ENCODE data around the gene ECT2. TPM values are rescaled to one million over a fixed set of nuclear protein-coding genes. Genes with fewer than 3 reads are reported as not detected.
"Not testable (repeated sequence)": the region's sequence is repeated elsewhere in the genome, so short reads cannot be mapped to it uniquely, and the experiment has no call there.

Gene ECT2
- total and polyA plus RNA-seq, 7 experiments from 2014 or later = 1.3 to 41.2 (median 1.9) TPM

DNA sequence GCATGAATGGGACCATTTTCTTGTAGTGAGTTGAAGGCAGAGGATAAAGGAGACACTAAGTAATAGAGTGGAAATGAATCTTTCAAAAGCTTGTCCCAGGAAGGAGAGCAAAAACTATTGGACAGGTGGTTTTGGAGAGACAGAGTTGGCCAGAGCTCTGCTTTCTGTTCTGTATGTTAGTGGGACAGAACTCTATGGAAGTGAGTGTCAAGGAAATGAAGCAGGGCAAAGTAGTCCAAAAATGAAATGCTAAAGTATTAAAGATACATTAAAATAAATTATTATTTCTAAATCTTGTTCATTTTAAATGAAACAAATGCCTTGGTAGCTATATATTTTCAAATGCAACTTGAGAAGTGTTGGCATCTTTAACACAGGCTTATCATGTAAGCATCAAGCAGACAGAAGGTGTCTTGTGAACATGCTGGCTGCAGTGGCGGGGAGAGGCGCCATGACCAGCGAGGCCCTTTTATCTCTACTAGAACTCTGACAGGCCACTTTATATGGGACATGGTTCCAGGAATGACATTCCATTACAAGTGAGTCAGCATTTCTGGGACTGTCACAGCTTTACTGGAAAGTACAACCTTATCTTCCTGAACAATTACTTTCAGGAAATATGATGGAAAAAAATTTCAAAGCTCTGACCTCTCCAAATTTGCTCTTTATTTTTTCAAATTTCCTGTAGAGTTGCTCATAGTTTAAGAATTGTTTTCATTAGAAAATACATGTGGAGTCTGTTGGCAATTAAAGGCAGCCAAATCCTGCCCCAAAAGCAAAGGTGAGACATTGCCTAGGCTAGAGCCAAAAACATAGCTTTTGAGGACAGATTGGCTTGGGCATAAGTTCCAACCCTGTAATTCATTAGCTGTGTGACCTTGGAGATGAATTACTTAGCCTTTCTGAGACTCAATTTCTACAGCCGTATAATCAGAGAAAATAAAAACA is 106.5 kb downstream of the ECT2 start:
- no peaks in the 10 kb centered on the region for H3K9me3 ChIP-seq (ENCODE audit: control insufficient read depth in 2 of 3, low read length in 3 of 3)
- no peak for ATAC-seq

DNA sequence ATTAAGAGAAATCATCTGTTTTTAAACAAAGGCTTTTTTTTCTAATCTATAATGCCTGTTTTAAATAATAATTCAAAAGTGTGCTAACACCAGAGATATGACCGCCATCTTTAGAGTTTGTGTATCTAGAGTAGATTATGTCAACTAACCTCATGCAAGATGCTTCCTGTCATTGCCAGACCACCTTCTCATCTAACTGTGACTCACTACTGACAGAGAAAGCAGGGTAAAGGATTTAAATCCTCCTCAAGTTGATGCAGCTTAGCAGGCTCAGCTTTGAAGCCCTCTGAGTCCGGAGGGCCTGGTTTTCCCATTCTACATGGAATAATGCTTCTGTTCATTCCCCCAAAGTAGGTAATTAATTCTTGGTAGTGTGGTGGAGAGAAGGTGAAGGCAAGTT is 108.5 kb downstream of the ECT2 start:
- Histone ChIP-seq H3K36me3 (ENCODE audit: control insufficient read depth in 2 of 3, insufficient read depth in 3 of 3, low read length in 3 of 3) (no peaks in the 10 kb centered on the region), H3K4me3 (ENCODE audit: low read length) (no peak overlapping the region), H3K27me3 (ENCODE audit: control insufficient read depth in 2 of 2, insufficient read depth in 2 of 2, low read length in 2 of 2) (no peaks in the 10 kb centered on the region), H3K9me3 (ENCODE audit: control insufficient read depth in 2 of 3, low read length in 3 of 3) (no peaks in the 10 kb centered on the region), H3K27ac (ENCODE audit: low read depth, low read length) (no peak overlapping the region), H3K4me1 (ENCODE audit: control insufficient read depth in 2 of 2, insufficient read depth in 2 of 2, low read length in 2 of 2) (no peaks in the 10 kb centered on the region)
- DNase-seq (no peak), ATAC-seq (no peak)
- Mint-ChIP-seq H3K27ac (no peak overlapping the region), H3K27me3 (peaks cover 0 to 9% (median 6%) of the 10 kb centered on the region in 5 donors), H3K9me3 (peaks cover 0 to 7% (median 0%) of the 10 kb centered on the region in 11 donors), H3K4me1 (no peaks in the 10 kb centered on the region), H3K4me3 (no peak overlapping the region), H3K36me3 (no peaks in the 10 kb centered on the region)
- CTCF ChIA-PET = no interaction called here
- POLR2A ChIA-PET = no interaction called here
- intact Hi-C loops (cut with micrococcal nuclease) = no loop called here

More for the DNA sequence above, 106.5 kb downstream of the ECT2 start:
- no peaks in the 10 kb centered on the region for H3K36me3 ChIP-seq (ENCODE audit: control insufficient read depth in 2 of 3, insufficient read depth in 3 of 3, low read length in 3 of 3)
- Mint-ChIP-seq H3K9me3 (peaks cover 0 to 5% (median 0%) of the 10 kb centered on the region in 11 donors), H3K36me3 (no peaks in the 10 kb centered on the region), H3K27ac (no peak overlapping the region), H3K27me3 (peaks cover 0 to 9% (median 4%) of the 10 kb centered on the region in 5 donors), H3K4me3 (no peak overlapping the region), H3K4me1 (no peaks in the 10 kb centered on the region)
- ChIA-PET CTCF (no interaction called here), POLR2A (no interaction called here)
- H3K27ac ChIP-seq (ENCODE audit: low read depth, low read length) = no peak overlapping the region
- intact Hi-C loops (cut with micrococcal nuclease) = no loop called here
- DNase-seq = no peak
- H3K27me3 ChIP-seq (ENCODE audit: control insufficient read depth in 2 of 2, insufficient read depth in 2 of 2, low read length in 2 of 2) = no peaks in the 10 kb centered on the region
- H3K4me3 ChIP-seq (ENCODE audit: low read length) = no peak overlapping the region
- H3K4me1 ChIP-seq (ENCODE audit: control insufficient read depth in 2 of 2, insufficient read depth in 2 of 2, low read length in 2 of 2) = no peaks in the 10 kb centered on the region

DNA sequence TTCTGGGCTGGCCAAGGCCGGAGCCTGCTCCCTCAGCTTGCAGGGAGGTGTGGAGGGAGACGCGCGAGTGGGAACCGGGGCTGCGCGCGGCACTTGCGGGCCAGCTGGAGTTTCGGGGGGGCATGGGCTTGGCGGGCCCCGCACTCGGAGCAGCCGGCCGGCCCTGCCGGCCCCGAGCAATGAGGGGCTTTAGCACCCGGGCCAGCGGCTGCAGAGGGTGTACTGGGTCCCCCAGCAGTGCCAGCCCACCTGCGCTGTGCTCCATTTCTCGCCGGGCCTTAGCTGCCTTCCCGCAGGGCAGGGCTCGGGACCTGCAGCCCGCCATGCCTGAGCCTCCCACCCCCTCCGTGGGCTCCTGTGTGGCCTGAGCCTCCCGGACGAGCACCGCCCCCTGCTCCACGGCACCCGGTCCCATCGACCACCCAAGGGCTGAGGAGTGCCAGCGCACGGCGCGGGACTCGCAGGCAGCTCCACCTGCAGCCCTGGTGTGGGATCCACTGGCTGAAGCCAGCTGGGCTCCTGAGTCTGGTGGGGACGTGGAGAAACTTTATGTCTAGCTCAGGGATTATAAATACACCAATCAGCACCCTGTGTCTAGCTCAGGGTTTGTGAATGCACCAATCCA is 116.3 kb downstream of the ECT2 start:
- CTCF ChIA-PET, POLR2A ChIA-PET: not testable (repeated sequence)

DNA sequence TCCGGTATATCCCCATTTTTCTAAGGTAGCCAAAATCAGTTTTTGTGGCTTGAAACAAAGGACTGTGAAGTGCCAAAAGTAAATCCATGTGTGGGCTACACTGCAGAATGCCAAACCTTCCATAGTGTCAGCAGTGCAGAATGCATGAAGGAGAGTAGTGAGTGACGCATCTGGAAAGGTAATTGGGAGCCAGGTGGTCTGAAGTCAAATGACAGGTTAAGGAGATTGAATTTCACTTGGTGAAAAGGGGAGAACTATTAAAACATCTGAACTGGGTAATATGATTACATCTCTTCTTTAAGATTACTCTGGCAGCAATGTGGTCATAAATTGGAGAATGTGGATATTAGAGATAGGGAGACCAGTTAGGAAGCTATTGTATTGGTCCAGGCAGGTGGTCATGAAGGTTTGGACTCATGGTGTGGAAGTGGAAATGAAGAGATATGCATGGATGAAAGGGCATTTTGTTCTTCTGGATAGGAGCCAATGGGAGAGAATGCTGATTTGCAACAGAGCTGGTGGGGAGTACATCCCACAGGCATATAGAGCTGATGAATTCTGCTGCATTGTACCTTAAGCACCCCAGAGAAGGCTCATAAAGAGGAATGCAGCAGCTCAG is 118.2 kb downstream of the ECT2 start:
- Mint-ChIP-seq H3K9me3 (peaks cover 0 to 2% (median 0%) of the 10 kb centered on the region in 11 donors), H3K4me1 (no peaks in the 10 kb centered on the region), H3K36me3 (no peaks in the 10 kb centered on the region), H3K4me3 (no peak overlapping the region), H3K27me3 (peaks cover 5 to 30% (median 10%) of the 10 kb centered on the region in 5 donors), H3K27ac (no peak overlapping the region)
- DNase-seq (no peak), ATAC-seq (no peak)
- H3K4me1 ChIP-seq (ENCODE audit: control insufficient read depth in 2 of 2, insufficient read depth in 2 of 2, low read length in 2 of 2) = no peaks in the 10 kb centered on the region
- ChIA-PET POLR2A (no interaction called here), CTCF (no interaction called here)
- H3K27me3 ChIP-seq (ENCODE audit: control insufficient read depth in 2 of 2, insufficient read depth in 2 of 2, low read length in 2 of 2) = no peaks in the 10 kb centered on the region
- H3K9me3 ChIP-seq (ENCODE audit: control insufficient read depth in 2 of 3, low read length in 3 of 3) = no peaks in the 10 kb centered on the region
- no peak overlapping the region for H3K4me3 ChIP-seq (ENCODE audit: low read length)
- no peaks in the 10 kb centered on the region for H3K36me3 ChIP-seq (ENCODE audit: control insufficient read depth in 2 of 3, insufficient read depth in 3 of 3, low read length in 3 of 3)
- intact Hi-C loops (cut with micrococcal nuclease) = no loop called here
- H3K27ac ChIP-seq (ENCODE audit: low read depth, low read length) = no peak overlapping the region

More for the DNA sequence above, 116.3 kb downstream of the ECT2 start:
- H3K9me3 ChIP-seq (ENCODE audit: control insufficient read depth in 2 of 3, low read length in 3 of 3); H3K36me3 Mint-ChIP-seq; H3K27me3 ChIP-seq (ENCODE audit: control insufficient read depth in 2 of 2, insufficient read depth in 2 of 2, low read length in 2 of 2); H3K4me3 Mint-ChIP-seq; H3K4me1 Mint-ChIP-seq; H3K4me1 ChIP-seq (ENCODE audit: control insufficient read depth in 2 of 2, insufficient read depth in 2 of 2, low read length in 2 of 2); H3K4me3 ChIP-seq (ENCODE audit: low read length); DNase-seq; H3K27ac ChIP-seq (ENCODE audit: low read depth, low read length); H3K27ac Mint-ChIP-seq; ATAC-seq; H3K9me3 Mint-ChIP-seq; H3K36me3 ChIP-seq (ENCODE audit: control insufficient read depth in 2 of 3, insufficient read depth in 3 of 3, low read length in 3 of 3); intact Hi-C loops (cut with micrococcal nuclease): not testable (repeated sequence)
- peaks cover 4 to 34% (median 10%) of the 10 kb centered on the region in 5 donors for H3K27me3 Mint-ChIP-seq

DNA sequence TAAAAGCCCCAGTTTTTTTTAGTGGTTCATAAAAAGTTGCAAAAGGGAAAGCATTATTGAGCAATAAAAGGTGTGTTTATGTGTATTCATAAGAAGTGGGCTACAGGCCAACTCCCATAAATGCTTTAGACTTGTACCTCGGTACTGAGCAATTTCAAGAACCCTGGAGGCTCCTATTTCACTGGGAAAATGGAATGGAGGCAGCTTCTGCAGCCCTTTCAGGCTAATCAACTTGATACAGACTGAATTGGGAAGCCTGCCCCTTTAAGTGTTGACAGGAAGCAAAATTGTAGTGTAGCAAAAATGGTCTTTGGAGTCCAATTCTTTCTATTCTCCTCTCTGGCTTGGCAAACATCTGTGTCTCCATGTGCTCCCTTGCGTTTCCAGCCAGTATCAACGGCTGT is 118.8 kb downstream of the ECT2 start:
- H3K9me3 ChIP-seq (ENCODE audit: control insufficient read depth in 2 of 3, low read length in 3 of 3) = no peaks in the 10 kb centered on the region
- no peak overlapping the region for H3K27ac ChIP-seq (ENCODE audit: low read depth, low read length)
- H3K36me3 ChIP-seq (ENCODE audit: control insufficient read depth in 2 of 3, insufficient read depth in 3 of 3, low read length in 3 of 3) = no peaks in the 10 kb centered on the region
- H3K4me3 ChIP-seq (ENCODE audit: low read length) = no peak overlapping the region
- peaks cover 5 to 26% (median 7%) of the 10 kb centered on the region in 5 donors for H3K27me3 Mint-ChIP-seq
- no peaks in the 10 kb centered on the region for H3K4me1 Mint-ChIP-seq
- DNase-seq = no peak
- intact Hi-C loops (cut with micrococcal nuclease) = no loop called here
- H3K27me3 ChIP-seq (ENCODE audit: control insufficient read depth in 2 of 2, insufficient read depth in 2 of 2, low read length in 2 of 2) = no peaks in the 10 kb centered on the region
- no peaks in the 10 kb centered on the region for H3K4me1 ChIP-seq (ENCODE audit: control insufficient read depth in 2 of 2, insufficient read depth in 2 of 2, low read length in 2 of 2)
- H3K4me3 Mint-ChIP-seq = no peak overlapping the region
- CTCF ChIA-PET = no interaction called here
- no peaks in the 10 kb centered on the region for H3K36me3 Mint-ChIP-seq
- POLR2A ChIA-PET = no interaction called here
- no peak overlapping the region for H3K27ac Mint-ChIP-seq
- H3K9me3 Mint-ChIP-seq = peaks cover 0 to 2% (median 0%) of the 10 kb centered on the region in 11 donors
- ATAC-seq = no peak

DNA sequence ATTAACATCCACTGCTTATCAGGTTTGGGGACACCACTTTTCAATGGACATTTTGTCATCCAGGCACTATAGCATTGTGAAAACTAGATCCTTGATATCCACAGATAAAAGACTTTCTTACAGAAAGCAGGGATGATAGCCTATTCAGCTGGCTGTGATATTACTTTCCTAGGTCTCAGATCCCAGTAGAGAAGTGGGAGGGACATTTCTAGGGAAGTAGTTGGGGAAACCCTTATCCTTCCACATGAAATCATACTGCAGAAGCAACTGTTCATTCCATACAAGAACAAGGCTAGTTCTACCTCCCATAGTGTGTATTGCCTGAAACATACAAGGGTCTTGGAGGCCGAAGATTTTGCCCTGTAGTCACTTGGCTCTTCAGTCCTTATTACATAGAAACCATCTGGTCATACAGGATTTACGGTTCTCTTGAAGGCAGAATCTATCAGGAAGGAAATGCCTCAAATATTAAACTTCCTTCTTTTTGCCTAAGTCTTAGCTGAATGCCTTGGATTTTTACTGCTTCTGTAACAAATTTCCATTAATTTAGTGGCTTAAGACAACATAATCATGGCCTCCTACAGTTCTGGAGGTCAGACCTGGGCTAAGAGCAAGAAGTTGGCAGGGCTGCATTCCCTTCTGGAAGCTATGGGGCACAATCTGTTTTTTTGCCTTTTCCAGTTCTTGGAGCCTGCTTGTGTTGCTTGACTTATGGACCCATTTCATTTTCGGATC is 119.4 kb downstream of the ECT2 start:
- ATAC-seq = no peak
- H3K27me3 ChIP-seq (ENCODE audit: control insufficient read depth in 2 of 2, insufficient read depth in 2 of 2, low read length in 2 of 2) = no peaks in the 10 kb centered on the region
- Mint-ChIP-seq H3K9me3 (peaks cover 0 to 2% (median 0%) of the 10 kb centered on the region in 11 donors), H3K4me3 (no peak overlapping the region), H3K36me3 (no peaks in the 10 kb centered on the region), H3K27me3 (peaks cover 5 to 24% (median 6%) of the 10 kb centered on the region in 5 donors), H3K4me1 (no peaks in the 10 kb centered on the region), H3K27ac (no peak overlapping the region)
- POLR2A ChIA-PET = no interaction called here
- CTCF ChIA-PET = no interaction called here
- no peaks in the 10 kb centered on the region for H3K4me1 ChIP-seq (ENCODE audit: control insufficient read depth in 2 of 2, insufficient read depth in 2 of 2, low read length in 2 of 2)
- no peak for DNase-seq
- no peak overlapping the region for H3K27ac ChIP-seq (ENCODE audit: low read depth, low read length)
- intact Hi-C loops (cut with micrococcal nuclease) = no loop called here
- no peaks in the 10 kb centered on the region for H3K36me3 ChIP-seq (ENCODE audit: control insufficient read depth in 2 of 3, insufficient read depth in 3 of 3, low read length in 3 of 3)
- H3K4me3 ChIP-seq (ENCODE audit: low read length) = no peak overlapping the region
- no peaks in the 10 kb centered on the region for H3K9me3 ChIP-seq (ENCODE audit: control insufficient read depth in 2 of 3, low read length in 3 of 3)

All from naive thymus-derived CD4-positive, alpha-beta T cell (primary cell).